AG04450 (cell line): Measurements from ENCODE around the gene GCH1. TPM values are rescaled to one million over a fixed set of nuclear protein-coding genes. Genes with fewer than 3 reads are reported as not detected.
A peak's percentile ranks its signal among the peaks of the same experiment; 100 is the strongest.

Source experiments
- CTCF ChIA-PET: fragments of 300-600, 350-600 bp; formaldehyde crosslinking; extraction: SDS; loops from one replicate; lab custom pipeline; 2022; ENCODE audit warnings: antibody characterized with exemption, inconsistent platforms; lab: Charles Lee
- POLR2A ChIA-PET: fragments of 350-600 bp; formaldehyde crosslinking; extraction: SDS; loops from one replicate; lab custom pipeline; 2021; ENCODE audit warnings: antibody characterized with exemption, inconsistent platforms; lab: Yijun Ruan, JAX
- DNase-seq: peaks from one replicate; pipeline ENCODE4 v3.0.0-alpha.2; 2011; ENCODE audit warnings: low read depth, low spot score
- H3K27ac ChIP-seq: one replicate; pipeline ENCODE4 v1.5.1; 2012; ENCODE audit warnings: low read depth, low read length, control low read depth
- H3K27me3 ChIP-seq: one replicate; pipeline ENCODE4 v1.6.0; 2012; ENCODE audit warnings: low read length; ENCODE audit not compliant: control insufficient read depth, insufficient read depth
- H3K4me3 ChIP-seq: 2 replicates; pipeline ENCODE4 v1.5.1; 2011; ENCODE audit warnings: mild to moderate bottlenecking, low read depth, low read length, control low read depth
- H3K9me3 ChIP-seq: 2 replicates; pipeline ENCODE4 v1.5.1; 2012; ENCODE audit warnings: low read length; ENCODE audit not compliant: control insufficient read depth, insufficient read depth
- polyA plus RNA-seq: library from polyadenylated mRNA; depleted of rRNA; stranded (reverse); fragments of >200 nt; gene quantifications from 2 replicates; pipeline ENCODE4 v1.2.3, GENCODE V29; 2011
- TF ChIP-seq, protein P1 (sequence below): IDR thresholded peaks from 2 replicates; pipeline ENCODE4 v1.5.1; 2011; ENCODE audit warnings: low read depth, low read length, control low read depth, inconsistent platforms

The GCH1 gene
- polyA plus RNA-seq, 1 experiment, result 0.88 TPM

DNA sequence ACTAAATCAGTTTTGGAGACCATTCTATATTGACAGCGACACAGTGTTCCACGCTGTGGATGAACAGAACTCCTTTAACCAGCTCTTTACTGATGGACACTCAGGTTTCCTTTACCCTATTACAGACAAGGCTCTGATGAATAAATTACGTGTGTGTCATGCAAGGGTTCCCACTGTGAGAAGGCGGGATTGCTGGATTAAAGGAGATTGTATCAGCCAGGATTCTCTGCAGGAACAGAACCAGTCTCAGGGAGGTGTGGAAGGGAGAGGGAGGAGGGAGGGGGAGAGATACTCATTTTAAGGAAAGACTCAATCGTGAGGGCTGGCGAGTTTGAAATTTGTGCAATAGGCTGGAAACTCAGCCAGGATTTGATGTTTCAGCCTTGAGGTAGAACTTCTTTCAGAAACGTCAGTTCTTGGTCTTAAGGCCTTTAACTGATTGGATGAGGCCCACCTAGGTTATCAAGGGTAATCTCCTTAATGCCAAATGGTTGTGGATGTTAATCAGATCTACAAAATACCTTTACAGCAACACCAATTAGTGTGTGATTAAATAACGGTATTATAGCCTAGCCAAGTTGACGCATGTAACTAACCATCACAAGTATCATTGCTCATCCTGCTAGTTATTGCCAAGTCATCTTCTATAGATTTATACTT lies 104.0 kb downstream of the GCH1 start:
- ChIA-PET CTCF (interaction anchor here (1.0 kb wide), 1 partner anchor 24 kb away, joined by 4 read pairs; no protein-coding TSS in a partner anchor), POLR2A (no interaction called here)
- Histone ChIP-seq H3K27me3 (no peaks in the 10 kb centered on the region), H3K9me3 (peaks cover 10% of the 10 kb centered on the region; the same call in 1 of the 2 replicates), H3K4me3 (no peak overlapping the region), H3K27ac (no peak overlapping the region)
- TF ChIP-seq, protein P1, sequence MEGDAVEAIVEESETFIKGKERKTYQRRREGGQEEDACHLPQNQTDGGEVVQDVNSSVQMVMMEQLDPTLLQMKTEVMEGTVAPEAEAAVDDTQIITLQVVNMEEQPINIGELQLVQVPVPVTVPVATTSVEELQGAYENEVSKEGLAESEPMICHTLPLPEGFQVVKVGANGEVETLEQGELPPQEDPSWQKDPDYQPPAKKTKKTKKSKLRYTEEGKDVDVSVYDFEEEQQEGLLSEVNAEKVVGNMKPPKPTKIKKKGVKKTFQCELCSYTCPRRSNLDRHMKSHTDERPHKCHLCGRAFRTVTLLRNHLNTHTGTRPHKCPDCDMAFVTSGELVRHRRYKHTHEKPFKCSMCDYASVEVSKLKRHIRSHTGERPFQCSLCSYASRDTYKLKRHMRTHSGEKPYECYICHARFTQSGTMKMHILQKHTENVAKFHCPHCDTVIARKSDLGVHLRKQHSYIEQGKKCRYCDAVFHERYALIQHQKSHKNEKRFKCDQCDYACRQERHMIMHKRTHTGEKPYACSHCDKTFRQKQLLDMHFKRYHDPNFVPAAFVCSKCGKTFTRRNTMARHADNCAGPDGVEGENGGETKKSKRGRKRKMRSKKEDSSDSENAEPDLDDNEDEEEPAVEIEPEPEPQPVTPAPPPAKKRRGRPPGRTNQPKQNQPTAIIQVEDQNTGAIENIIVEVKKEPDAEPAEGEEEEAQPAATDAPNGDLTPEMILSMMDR, result no peak
- DNase-seq, result no peak

DNA sequence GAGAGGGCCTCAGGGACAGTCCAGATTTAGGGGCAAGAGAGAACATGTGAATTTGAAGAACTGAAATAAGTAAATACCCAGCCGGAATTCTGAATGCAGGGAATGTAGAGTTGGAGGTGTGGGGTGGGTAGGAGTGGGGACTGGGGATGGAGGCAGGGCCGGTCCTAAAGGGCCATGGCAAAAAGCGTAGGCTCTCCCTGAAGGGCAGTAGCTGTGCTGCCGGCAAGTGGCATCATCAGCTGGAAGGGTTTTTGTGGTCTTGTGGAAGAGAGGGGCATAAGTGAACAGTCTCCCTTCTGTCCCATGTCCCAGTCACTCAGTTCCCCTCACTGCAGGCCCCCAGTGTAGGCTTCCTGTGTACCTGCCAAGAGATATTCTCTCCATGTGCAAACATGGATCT lies 104.6 kb downstream of the GCH1 start:
- Histone ChIP-seq H3K4me3 (no peak overlapping the region), H3K27ac (no peak overlapping the region), H3K9me3 (peaks cover 10% of the 10 kb centered on the region; the same call in 1 of the 2 replicates), H3K27me3 (no peaks in the 10 kb centered on the region)
- no peak for DNase-seq
- POLR2A ChIA-PET, result no interaction called here
- TF ChIP-seq, protein P1, result no peak
- CTCF ChIA-PET, result no interaction called here

DNA sequence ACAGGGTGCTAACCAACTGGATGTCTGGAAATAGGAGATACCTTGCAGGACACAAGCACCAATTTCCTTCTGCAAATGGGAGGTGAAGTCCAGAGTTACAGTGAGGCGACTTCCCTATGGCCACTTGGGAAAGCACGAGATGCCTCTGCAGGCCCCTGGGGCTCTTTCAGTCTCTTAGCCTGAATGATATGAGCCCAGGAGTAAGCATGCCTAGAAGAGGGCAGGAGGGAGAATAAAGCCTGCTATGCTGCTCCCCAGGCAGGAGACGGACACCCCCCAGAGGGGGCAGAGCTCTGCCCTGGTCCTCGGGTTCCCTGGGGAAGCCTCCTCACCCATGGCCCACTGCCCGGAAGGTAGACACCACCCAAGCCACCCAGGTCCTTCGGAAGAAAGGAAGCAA lies 105.1 kb downstream of the GCH1 start:
- Histone ChIP-seq H3K27ac (no peak overlapping the region), H3K9me3 (peaks cover 10% of the 10 kb centered on the region; the same call in 1 of the 2 replicates), H3K4me3 (no peak overlapping the region), H3K27me3 (no peaks in the 10 kb centered on the region)
- TF ChIP-seq, protein P1, result no peak
- ChIA-PET POLR2A (no interaction called here), CTCF (interaction anchor here (1.2 to 2.6 kb wide), 3 partner anchors 24 to 233 kb away, joined by 3 to 10 read pairs (median 8); no protein-coding TSS in a partner anchor)
- DNase-seq, result no peak

DNA sequence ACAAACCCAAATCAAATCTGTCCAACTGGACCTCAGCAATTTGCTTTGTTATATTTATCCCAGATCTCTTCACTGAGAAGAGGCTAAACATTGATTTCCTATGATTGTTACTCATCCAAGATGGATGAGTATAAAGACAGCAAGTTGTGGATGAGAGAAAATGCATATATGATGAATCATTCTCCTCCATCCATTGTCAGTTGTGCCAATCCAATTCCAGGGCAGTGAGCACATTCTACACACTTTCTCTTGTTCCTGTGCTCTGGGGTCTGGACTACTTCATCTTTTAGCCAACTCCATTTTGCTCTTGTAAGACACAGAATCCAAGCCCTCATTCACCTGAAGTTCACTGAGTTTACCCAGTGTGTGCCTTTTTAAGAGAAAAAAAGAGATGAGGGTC lies 105.7 kb downstream of the GCH1 start:
- ChIA-PET POLR2A (no interaction called here), CTCF (interaction anchor here (1.2 to 2.6 kb wide), 3 partner anchors 23 to 233 kb away, joined by 3 to 10 read pairs (median 8); no protein-coding TSS in a partner anchor)
- peaks cover 10% of the 10 kb centered on the region; the same call in 1 of the 2 replicates for H3K9me3 ChIP-seq
- TF ChIP-seq, protein P1, result no peak
- no peak overlapping the region for H3K4me3 ChIP-seq
- H3K27me3 ChIP-seq, result no peaks in the 10 kb centered on the region
- peak; percentile 21 for DNase-seq
- no peak overlapping the region for H3K27ac ChIP-seq

DNA sequence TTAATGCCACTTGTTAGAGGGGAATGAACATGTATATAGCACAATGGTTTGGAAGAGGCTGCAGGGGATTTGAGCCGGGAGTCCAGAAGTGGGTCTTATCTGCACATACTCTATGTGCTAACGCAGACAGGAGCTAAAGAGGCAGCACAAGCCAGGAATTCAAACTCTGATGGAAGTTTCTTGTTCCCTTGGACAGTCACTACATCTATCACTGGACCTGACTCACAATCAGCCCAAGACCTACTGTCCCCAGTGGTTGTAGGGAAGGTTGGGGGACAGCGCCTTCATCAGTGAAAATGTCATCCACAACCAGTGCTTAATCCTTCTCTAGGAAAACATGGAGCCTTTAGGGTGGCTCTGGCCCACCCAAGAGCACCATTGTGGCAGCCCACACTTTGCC lies 107.8 kb downstream of the GCH1 start:
- no peaks in the 10 kb centered on the region for H3K27me3 ChIP-seq
- H3K27ac ChIP-seq, result no peak overlapping the region
- ChIA-PET POLR2A (interaction anchor here (1.3 kb wide), 1 partner anchor 229 kb away, joined by 4 read pairs; no protein-coding TSS in a partner anchor), CTCF (interaction anchor here (1.2 to 2.0 kb wide), 3 partner anchors 10 to 20 kb away, joined by 6 to 8 read pairs (median 6); no protein-coding TSS in a partner anchor)
- H3K9me3 ChIP-seq, result peaks cover 10% of the 10 kb centered on the region; the same call in 1 of the 2 replicates
- no peak for DNase-seq
- H3K4me3 ChIP-seq, result no peak overlapping the region
- TF ChIP-seq, protein P1, result no peak
